Activated T-helper 1 cell treated with anti-CD3 and anti-CD28 coated beads, Interleukin-12 subunit alpha, Interleukin-12 subunit beta, Interleukin-2, Interleukin-4 antibody, amounts not matched to agents 30 ng/mL and 10 ng/mL and 1 ng/mL, durations not matched to agents 14 hours and 24 hours and 36 hours (primary cell): Measurements from ENCODE around the gene GARIN3. TPM values are rescaled to one million over a fixed set of nuclear protein-coding genes. Genes with fewer than 3 reads are reported as not detected.

Experiments used
- DNase-seq: peaks from one replicate; pipeline ENCODE4 v3.0.0; 2021; ENCODE audit warnings: low spot score
- H3K27ac Mint-ChIP-seq: one replicate; pipeline ENCODE4 v1.8.0; 2021; ENCODE audit warnings: mild to moderate bottlenecking, mixed read lengths
- H3K27me3 Mint-ChIP-seq: one replicate; pipeline ENCODE4 v1.8.0; 2022; ENCODE audit warnings: mild to moderate bottlenecking, moderate library complexity, mixed read lengths; ENCODE audit not compliant: insufficient read depth
- H3K36me3 Mint-ChIP-seq: one replicate; pipeline ENCODE4 v1.8.0; 2021; ENCODE audit warnings: low read depth, mixed read lengths
- H3K4me1 Mint-ChIP-seq: one replicate; pipeline ENCODE4 v1.8.0; 2021; ENCODE audit warnings: low read depth, mixed read lengths
- H3K4me3 Mint-ChIP-seq: one replicate; pipeline ENCODE4 v1.8.0; 2021; ENCODE audit warnings: mild to moderate bottlenecking, moderate library complexity, mixed read lengths
- H3K9me3 Mint-ChIP-seq: one replicate; pipeline ENCODE4 v1.8.0; 2021; ENCODE audit warnings: mixed read lengths
- intact Hi-C: fragments of 100-400 bp; cut with micrococcal nuclease; formaldehyde crosslinking; loops from one replicate; pipeline ENCODE4 v1.15.1; 2024
- total RNA-seq: library from RNA; stranded (reverse); gene quantifications from 2 replicates; pipeline ENCODE4 v1.2.3, GENCODE V29; 2022

GARIN3 gene
- total RNA-seq, 1 donor from 2014 or later = 0.31 TPM

- H3K27ac Mint-ChIP-seq = peak within 1 kb of the TSS; percentile 100
- H3K9me3 Mint-ChIP-seq = peaks cover 10% of the 10 kb centered on the region
- intact Hi-C loops = loop anchor here (1.0 to 2.0 kb wide), 5 partner anchors 8 to 73 kb away; partner anchors contain the start of gene GARIN3
- peaks cover 44% of the 10 kb centered on the region for H3K36me3 Mint-ChIP-seq
- peaks cover 57% of the 10 kb centered on the region for H3K4me1 Mint-ChIP-seq
- H3K27me3 Mint-ChIP-seq = no peaks in the 10 kb centered on the region
- peak within 1 kb of the TSS; percentile 100 for H3K4me3 Mint-ChIP-seq
- DNase-seq = peak; percentile 52
These were observed 14.6 kb upstream of the GARIN3 start, which contains the start of gene ITK for GRCh38 chr5:157180374-157181264. Gene ITK, plus strand, starts transcription at chr5:157180840. Its CDS starts 138 bp downstream, at chr5:157180978.

GRCh38 chr5:157178966-157179365 lies 12.9 kb upstream of the GARIN3 start:
- H3K27me3 Mint-ChIP-seq = no peaks in the 10 kb centered on the region
- intact Hi-C loops = loop anchor here (10.0 kb wide), 1 partner anchor 286 kb away; the partner anchor contains the start of gene NIPAL4
- peak overlapping the region; percentile 71 for H3K4me3 Mint-ChIP-seq
- peaks cover 21% of the 10 kb centered on the region for H3K9me3 Mint-ChIP-seq
- no peak for DNase-seq
- H3K27ac Mint-ChIP-seq = peak overlapping the region; percentile 90
- peaks cover 37% of the 10 kb centered on the region for H3K36me3 Mint-ChIP-seq
- peaks cover 61% of the 10 kb centered on the region for H3K4me1 Mint-ChIP-seq

- no peaks in the 10 kb centered on the region for H3K27me3 Mint-ChIP-seq
- H3K9me3 Mint-ChIP-seq = peaks cover 21% of the 10 kb centered on the region
- peaks cover 28% of the 10 kb centered on the region for H3K36me3 Mint-ChIP-seq
- no peak for DNase-seq
- intact Hi-C loops = loop anchor here (10.0 kb wide), 1 partner anchor 287 kb away; the partner anchor contains the start of gene NIPAL4
- H3K27ac Mint-ChIP-seq = peak overlapping the region; percentile 90
- H3K4me3 Mint-ChIP-seq = peak overlapping the region; percentile 71
- H3K4me1 Mint-ChIP-seq = peaks cover 56% of the 10 kb centered on the region
These were observed 11.9 kb upstream of the GARIN3 start for GRCh38 chr5:157177953-157178352.

- DNase-seq = no peak
- intact Hi-C loops = loop anchor here (10.0 kb wide), 1 partner anchor 290 kb away; the partner anchor contains the start of gene NIPAL4
- peak overlapping the region; percentile 82 for H3K27ac Mint-ChIP-seq
- H3K9me3 Mint-ChIP-seq = peaks cover 31% of the 10 kb centered on the region
- peaks cover 13% of the 10 kb centered on the region for H3K36me3 Mint-ChIP-seq
- H3K4me1 Mint-ChIP-seq = peaks cover 79% of the 10 kb centered on the region
- H3K27me3 Mint-ChIP-seq = no peaks in the 10 kb centered on the region
- H3K4me3 Mint-ChIP-seq = peak overlapping the region; percentile 34
These were observed 9.1 kb upstream of the GARIN3 start for GRCh38 chr5:157175071-157175612.

GRCh38 chr5:157172403-157172802 lies 6.3 kb upstream of the GARIN3 start:
- intact Hi-C loops = loop anchor here (1.0 to 10.0 kb wide), 11 partner anchors 8 to 770 kb away; partner anchors contain the start of genes HAVCR2, ITK and NIPAL4
- H3K36me3 Mint-ChIP-seq = peaks cover 8% of the 10 kb centered on the region
- H3K4me3 Mint-ChIP-seq = peak overlapping the region; percentile 68
- H3K9me3 Mint-ChIP-seq = peaks cover 21% of the 10 kb centered on the region
- H3K27me3 Mint-ChIP-seq = no peaks in the 10 kb centered on the region
- peak; percentile 84 for DNase-seq
- peaks cover 78% of the 10 kb centered on the region for H3K4me1 Mint-ChIP-seq
- H3K27ac Mint-ChIP-seq = peak overlapping the region; percentile 91

GRCh38 chr5:157168286-157168685 lies 2.2 kb upstream of the GARIN3 start:
- peaks cover 82% of the 10 kb centered on the region for H3K4me1 Mint-ChIP-seq
- intact Hi-C loops = no loop called here
- no peak overlapping the region for H3K4me3 Mint-ChIP-seq
- peaks cover 10% of the 10 kb centered on the region for H3K9me3 Mint-ChIP-seq
- H3K36me3 Mint-ChIP-seq = peaks cover 5% of the 10 kb centered on the region
- H3K27ac Mint-ChIP-seq = peak overlapping the region; percentile 50
- H3K27me3 Mint-ChIP-seq = no peaks in the 10 kb centered on the region
- DNase-seq = no peak

- Mint-ChIP-seq H3K27ac (peak overlapping the region; percentile 85), H3K36me3 (peaks cover 5% of the 10 kb centered on the region), H3K4me3 (peak overlapping the region; percentile 47), H3K27me3 (no peaks in the 10 kb centered on the region), H3K4me1 (peaks cover 72% of the 10 kb centered on the region), H3K9me3 (peaks cover 10% of the 10 kb centered on the region)
- intact Hi-C loops = loop anchor here (1.0 to 2.0 kb wide), 2 partner anchors 8 to 14 kb away; partner anchors contain the start of gene ITK
- DNase-seq = no peak
These were observed 1.2 kb upstream of the GARIN3 start for GRCh38 chr5:157167214-157167621.

- peaks cover 69% of the 10 kb centered on the region for H3K4me1 Mint-ChIP-seq
- no peak for DNase-seq
- peaks cover 5% of the 10 kb centered on the region for H3K9me3 Mint-ChIP-seq
- H3K4me3 Mint-ChIP-seq = no peak overlapping the region
- intact Hi-C loops = loop anchor here (2.0 kb wide), 1 partner anchor 15 kb away; the partner anchor contains the start of gene ITK
- H3K27ac Mint-ChIP-seq = no peak overlapping the region
- H3K27me3 Mint-ChIP-seq = no peaks in the 10 kb centered on the region
- H3K36me3 Mint-ChIP-seq = peaks cover under 1% of the 10 kb centered on the region
These were observed 396 bp downstream of the GARIN3 start for GRCh38 chr5:157165668-157166067.

- peaks cover 66% of the 10 kb centered on the region for H3K4me1 Mint-ChIP-seq
- H3K9me3 Mint-ChIP-seq = peaks cover under 1% of the 10 kb centered on the region
- intact Hi-C loops = no loop called here
- DNase-seq = no peak
- H3K27ac Mint-ChIP-seq = no peak overlapping the region
- no peak overlapping the region for H3K4me3 Mint-ChIP-seq
- no peaks in the 10 kb centered on the region for H3K36me3 Mint-ChIP-seq
- no peaks in the 10 kb centered on the region for H3K27me3 Mint-ChIP-seq
These were observed 803 bp downstream of the GARIN3 start for GRCh38 chr5:157165261-157165660.

- Mint-ChIP-seq H3K27me3 (no peaks in the 10 kb centered on the region), H3K9me3 (no peaks in the 10 kb centered on the region), H3K4me1 (peaks cover 67% of the 10 kb centered on the region), H3K27ac (no peak overlapping the region), H3K36me3 (no peaks in the 10 kb centered on the region), H3K4me3 (no peak overlapping the region)
- no peak for DNase-seq
- intact Hi-C loops = no loop called here
These were observed 1.5 kb downstream of the GARIN3 start for GRCh38 chr5:157164521-157164920.

- Mint-ChIP-seq H3K27ac (no peak overlapping the region), H3K4me3 (no peak overlapping the region), H3K36me3 (peaks cover 2% of the 10 kb centered on the region), H3K4me1 (peaks cover 65% of the 10 kb centered on the region), H3K27me3 (no peaks in the 10 kb centered on the region), H3K9me3 (no peaks in the 10 kb centered on the region)
- no peak for DNase-seq
- intact Hi-C loops = no loop called here
These were observed 3.0 kb downstream of the GARIN3 start for GRCh38 chr5:157162919-157163510.

- no peak overlapping the region for H3K4me3 Mint-ChIP-seq
- no peaks in the 10 kb centered on the region for H3K27me3 Mint-ChIP-seq
- intact Hi-C loops = no loop called here
- DNase-seq = no peak
- peaks cover 60% of the 10 kb centered on the region for H3K4me1 Mint-ChIP-seq
- H3K9me3 Mint-ChIP-seq = no peaks in the 10 kb centered on the region
- H3K27ac Mint-ChIP-seq = no peak overlapping the region
- peaks cover 2% of the 10 kb centered on the region for H3K36me3 Mint-ChIP-seq
These were observed 4.1 kb downstream of the GARIN3 start for GRCh38 chr5:157161996-157162395.
